Activated CD4-positive, CD25-positive, alpha-beta regulatory T cell treated with anti-CD3 and anti-CD28 coated beads, Interleukin-2, amount 50 U/mL, for 16 hours (primary cell): ENCODE results near the gene NARF.
"Not testable (repeated sequence)": the region's sequence is repeated elsewhere in the genome, so short reads cannot be mapped to it uniquely, and the experiment has no call there.

ENCODE experiments used
- DNase-seq: peaks from one replicate; pipeline ENCODE4 v3.0.0-alpha.2; 2020; ENCODE audit warnings: low read depth, low spot score

The NARF gene

DNA sequence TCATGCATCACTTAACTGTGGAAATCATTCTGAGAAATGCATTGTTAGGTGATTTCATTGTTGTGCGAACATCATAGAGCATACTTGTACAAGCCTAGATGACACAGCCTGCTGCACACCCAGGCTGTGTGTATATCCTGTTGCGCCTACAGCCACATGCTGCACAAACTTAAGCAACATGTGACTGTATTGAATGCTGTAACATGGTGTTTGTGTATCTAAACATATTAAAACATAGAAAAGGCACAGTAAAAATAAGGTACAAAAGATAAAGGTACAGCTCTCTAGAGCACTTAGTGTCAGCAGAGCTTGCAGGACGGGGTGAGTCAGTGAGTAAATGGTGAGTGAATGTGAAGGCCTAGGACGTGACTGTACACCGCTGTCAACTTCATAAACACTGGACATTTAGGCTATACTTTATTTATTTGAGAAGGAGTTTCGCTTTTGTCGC lies 72.9 kb downstream of the NARF start:
- DNase-seq, result no peak

DNA sequence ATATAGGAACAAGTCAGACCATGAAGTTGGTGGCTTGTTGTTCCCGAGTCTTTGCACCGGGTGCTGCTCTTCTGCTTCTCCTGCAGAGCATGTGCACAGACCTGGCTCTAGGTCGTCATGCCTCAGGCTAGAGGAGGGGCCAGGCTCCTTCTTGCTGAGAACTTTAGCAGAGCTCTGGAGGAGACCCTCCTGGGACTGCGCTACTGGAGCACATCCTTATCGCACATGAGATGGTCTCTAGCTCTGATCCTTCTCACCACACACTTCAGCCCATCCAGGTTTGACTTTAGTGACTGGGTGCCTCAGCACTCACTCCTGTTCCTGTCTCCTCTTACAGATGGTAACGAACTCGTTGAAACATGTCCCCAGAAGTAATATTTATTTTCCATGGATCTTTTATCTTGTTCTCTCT lies 75.9 kb downstream of the NARF start:
- DNase-seq, result no peak

DNA sequence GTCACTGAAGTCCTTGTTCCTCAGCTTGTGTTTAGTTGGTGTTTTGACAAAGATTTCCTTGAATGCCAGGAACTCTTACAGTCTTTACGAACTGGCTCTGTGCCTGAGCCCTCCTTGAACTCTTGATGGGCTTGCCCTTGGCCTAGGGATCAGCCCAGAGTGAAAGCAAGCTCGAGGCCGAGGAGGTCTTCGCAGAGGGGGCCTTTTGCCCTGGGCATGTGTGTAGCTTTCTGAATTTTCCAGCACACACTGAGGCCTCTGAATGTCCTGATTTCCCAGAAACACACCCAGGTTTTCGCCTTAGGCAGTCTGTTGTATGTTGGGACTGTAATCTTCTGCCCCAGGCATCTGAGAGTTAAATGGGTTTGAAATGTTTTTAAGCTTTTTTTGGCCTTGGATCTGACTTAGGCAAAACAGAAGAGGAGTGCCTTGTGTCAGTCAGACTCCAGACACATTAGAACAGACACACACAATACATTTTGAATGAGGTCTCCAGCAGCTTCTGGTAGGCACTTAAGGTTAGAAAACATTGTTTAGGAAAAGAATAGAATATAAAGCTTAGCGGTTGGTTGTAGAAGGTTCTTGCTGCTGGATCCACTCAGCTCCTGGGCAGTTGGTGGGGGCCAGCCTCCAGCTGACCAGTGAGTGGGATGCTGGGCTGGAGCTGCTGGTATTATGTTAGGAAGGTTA lies 78.1 kb downstream of the NARF start:
- DNase-seq, result no peak

DNA sequence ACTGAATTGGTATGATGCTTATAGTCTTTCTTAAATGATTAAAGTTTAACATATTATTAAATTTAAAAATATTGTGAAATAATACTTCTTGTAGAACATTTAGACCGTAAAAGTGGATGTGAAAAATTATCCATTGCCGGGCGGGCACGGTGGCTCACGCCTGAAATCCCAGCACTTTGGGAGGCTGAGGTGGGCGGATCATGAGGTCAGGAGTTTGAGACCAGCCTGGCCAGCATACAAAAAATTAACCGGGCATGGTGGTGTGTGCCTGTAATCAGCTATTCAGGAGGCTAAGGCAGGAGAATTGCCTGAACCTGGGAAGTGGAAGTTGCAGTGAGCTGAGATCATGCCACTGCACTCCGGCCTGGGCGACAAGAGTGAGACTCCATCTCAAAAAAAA lies 78.7 kb downstream of the NARF start:
- not testable (repeated sequence) for DNase-seq

DNA sequence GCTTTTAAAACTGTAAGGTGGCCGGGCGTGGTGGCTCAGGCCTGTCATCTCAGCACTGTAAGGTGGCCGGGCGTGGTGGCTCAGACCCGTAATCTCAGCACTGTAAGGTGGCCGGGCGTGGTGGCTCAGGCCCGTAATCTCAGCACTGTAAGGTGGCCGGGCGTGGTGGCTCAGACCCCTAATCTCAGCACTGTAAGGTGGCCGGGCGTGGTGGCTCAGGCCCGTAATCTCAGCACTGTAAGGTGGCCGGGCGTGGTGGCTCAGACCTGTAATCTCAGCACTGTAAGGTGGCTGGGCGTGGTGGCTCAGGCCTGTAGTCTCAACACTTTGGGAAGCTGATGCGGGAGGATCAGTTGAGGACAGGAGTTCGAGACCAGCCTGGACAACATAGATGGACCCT lies 80.5 kb downstream of the NARF start:
- DNase-seq, result not testable (repeated sequence)
